CD8-positive, alpha-beta memory T cell (primary cell): ENCODE measurements around the gene MGAM2. TPM values are rescaled to one million over a fixed set of nuclear protein-coding genes. Genes with fewer than 3 reads are reported as not detected.

Source experiments
- CTCF ChIA-PET: fragments of 350-600 bp; sonication (Branson Sonifier 250); formaldehyde crosslinking; loops from one replicate; lab custom pipeline; 2021; ENCODE audit warnings: antibody characterized with exemption; lab: Charles Lee
- POLR2A ChIA-PET: fragments of 350-600 bp; sonication (Branson Sonifier 250); formaldehyde crosslinking; loops from one replicate; lab custom pipeline; 2021; ENCODE audit warnings: antibody characterized with exemption; lab: Charles Lee
- DNase-seq, 5 donors: peaks; one replicate each; pipeline versions ENCODE4 v3.0.0 to v3.0.0-alpha.2; 2020 to 2022; ENCODE audit warnings: mixed read lengths in 1 of 5
- H3K27ac ChIP-seq: one replicate; pipeline ENCODE4 v1.7.0; 2013; ENCODE audit warnings: low read depth, mild to moderate bottlenecking, low read length, moderate library complexity
- H3K27me3 ChIP-seq: 2 replicates; pipeline ENCODE4 v1.7.0; 2013; ENCODE audit warnings: low read length, mild to moderate bottlenecking; ENCODE audit not compliant: insufficient read depth, poor library complexity, severe bottlenecking
- H3K36me3 ChIP-seq: 2 replicates; pipeline ENCODE4 v1.7.0; 2013; ENCODE audit warnings: mild to moderate bottlenecking, low read length, moderate library complexity; ENCODE audit not compliant: insufficient read depth
- H3K4me1 ChIP-seq: 2 replicates; pipeline ENCODE4 v1.7.0; 2013; ENCODE audit warnings: mild to moderate bottlenecking, low read length, moderate library complexity; ENCODE audit not compliant: insufficient read depth
- H3K4me3 ChIP-seq: 2 replicates; pipeline ENCODE4 v1.7.0; 2013; ENCODE audit warnings: mild to moderate bottlenecking, low read length
- H3K9me3 ChIP-seq: 2 replicates; pipeline ENCODE4 v1.7.0; 2013; ENCODE audit warnings: mild to moderate bottlenecking, low read length
- H3K27ac Mint-ChIP-seq, 8 donors: one replicate each; pipeline ENCODE4 v1.8.0; 2020 to 2021; ENCODE audit warnings: mixed read lengths in 8 of 8, mild to moderate bottlenecking in 6 of 8, inconsistent platforms in 3 of 8, moderate library complexity in 3 of 8
- H3K27me3 Mint-ChIP-seq, 2 donors: one replicate each; pipeline ENCODE4 v1.8.0; 2020 to 2021; ENCODE audit warnings: mixed read lengths in 2 of 2, mild to moderate bottlenecking in 1 of 2, moderate library complexity in 1 of 2
- H3K36me3 Mint-ChIP-seq, 3 donors: one replicate each; pipeline ENCODE4 v1.8.0; 2020 to 2021; ENCODE audit warnings: mixed read lengths in 3 of 3, inconsistent platforms in 1 of 3, mild to moderate bottlenecking in 1 of 3
- H3K4me1 Mint-ChIP-seq, 3 donors: one replicate each; pipeline ENCODE4 v1.8.0; 2020 to 2021; ENCODE audit warnings: mixed read lengths in 3 of 3, inconsistent platforms in 1 of 3, mild to moderate bottlenecking in 1 of 3
- H3K4me3 Mint-ChIP-seq, 7 donors: one replicate each; pipeline ENCODE4 v1.8.0; 2020 to 2021; ENCODE audit warnings: mixed read lengths in 7 of 7, mild to moderate bottlenecking in 6 of 7, moderate library complexity in 4 of 7, inconsistent platforms in 2 of 7
- H3K9me3 Mint-ChIP-seq, 5 donors: one replicate each; pipeline ENCODE4 v1.8.0; 2020 to 2022; ENCODE audit warnings: mixed read lengths in 5 of 5, mild to moderate bottlenecking in 3 of 5, moderate library complexity in 2 of 5, inconsistent platforms in 1 of 5
- polyA plus RNA-seq: library from polyadenylated mRNA; unstranded; fragments of 300-500 nt; fragmentation: Illumina TruSeq; gene quantifications from one replicate; pipeline ENCODE4 v1.2.3, GENCODE V29; 2021
- total RNA-seq, 2 experiments: library from RNA; stranded (reverse); gene quantifications; one replicate each; pipeline ENCODE4 v1.2.3, GENCODE V29; 2021

The MGAM2 gene
- total and polyA plus RNA-seq, 3 experiments from 2014 or later = not detected

DNA sequence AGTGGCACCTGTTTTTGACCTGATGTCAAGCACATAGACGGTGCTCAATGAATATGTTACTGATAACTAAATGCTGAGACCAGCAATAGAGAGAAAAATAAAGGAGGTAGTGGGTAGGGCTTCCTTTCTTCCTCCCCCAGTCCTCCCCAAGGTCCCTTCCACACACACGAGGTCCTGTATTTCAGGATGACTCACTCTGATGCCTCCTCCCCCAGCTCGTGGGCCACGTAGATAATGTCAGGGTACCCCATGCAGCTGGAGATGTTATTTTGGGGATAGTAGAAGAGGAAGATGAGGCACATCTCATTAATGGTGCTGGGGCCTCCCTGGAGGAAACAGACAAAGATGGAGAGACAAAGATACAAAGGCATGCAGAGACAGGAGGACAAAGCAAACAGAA, 129.0 kb downstream of the MGAM2 start:
- H3K27me3 Mint-ChIP-seq = peaks cover 12 to 16% of the 10 kb centered on the region in 2 donors
- DNase-seq = no peak
- H3K4me3 Mint-ChIP-seq = no peak overlapping the region
- peaks cover 0 to 2% (median 0%) of the 10 kb centered on the region in 5 donors for H3K9me3 Mint-ChIP-seq
- Histone ChIP-seq H3K9me3 (no peaks in the 10 kb centered on the region), H3K27me3 (no peaks in the 10 kb centered on the region), H3K4me3 (no peak overlapping the region), H3K4me1 (no peaks in the 10 kb centered on the region), H3K36me3 (no peaks in the 10 kb centered on the region), H3K27ac (no peak overlapping the region)
- H3K4me1 Mint-ChIP-seq = no peaks in the 10 kb centered on the region
- POLR2A ChIA-PET = no interaction called here
- H3K27ac Mint-ChIP-seq = no peak overlapping the region
- CTCF ChIA-PET = interaction anchor here (1.2 kb wide), 1 partner anchor 9 kb away, joined by 3 read pairs; no protein-coding TSS in a partner anchor
- H3K36me3 Mint-ChIP-seq = no peaks in the 10 kb centered on the region

- H3K4me3 Mint-ChIP-seq = no peak overlapping the region
Measured at GRCh38 chr7:142243823-142244222, 132.3 kb downstream of the MGAM2 start.

GRCh38 chr7:142248166-142249160, 136.9 kb downstream of the MGAM2 start:
- Mint-ChIP-seq H3K9me3 (no peaks in the 10 kb centered on the region), H3K4me3 (no peak overlapping the region), H3K27ac (no peak overlapping the region), H3K4me1 (no peaks in the 10 kb centered on the region), H3K27me3 (peaks cover 0 to 10% of the 10 kb centered on the region in 2 donors), H3K36me3 (no peaks in the 10 kb centered on the region)
- H3K27ac ChIP-seq = no peak overlapping the region
- ChIA-PET CTCF (no interaction called here), POLR2A (no interaction called here)
- no peaks in the 10 kb centered on the region for H3K27me3 ChIP-seq
- H3K4me3 ChIP-seq = no peak overlapping the region
- no peak for DNase-seq
- no peaks in the 10 kb centered on the region for H3K4me1 ChIP-seq
- H3K9me3 ChIP-seq = no peaks in the 10 kb centered on the region
- no peaks in the 10 kb centered on the region for H3K36me3 ChIP-seq

More at GRCh38 chr7:142243823-142244222, 132.3 kb downstream of the MGAM2 start:
- Histone ChIP-seq H3K9me3 (no peaks in the 10 kb centered on the region), H3K36me3 (no peaks in the 10 kb centered on the region), H3K4me1 (no peaks in the 10 kb centered on the region), H3K27me3 (no peaks in the 10 kb centered on the region), H3K27ac (no peak overlapping the region), H3K4me3 (no peak overlapping the region)
- Mint-ChIP-seq H3K9me3 (peaks cover 0 to 2% (median 0%) of the 10 kb centered on the region in 5 donors), H3K27ac (no peak overlapping the region), H3K36me3 (no peaks in the 10 kb centered on the region), H3K27me3 (peaks cover 9 to 19% of the 10 kb centered on the region in 2 donors), H3K4me1 (no peaks in the 10 kb centered on the region)
- DNase-seq = no peak
- POLR2A ChIA-PET = no interaction called here
- CTCF ChIA-PET = no interaction called here

- H3K9me3 ChIP-seq = no peaks in the 10 kb centered on the region
- no peaks in the 10 kb centered on the region for H3K36me3 Mint-ChIP-seq
- no peak overlapping the region for H3K4me3 ChIP-seq
- H3K4me3 Mint-ChIP-seq = no peak overlapping the region
- no peak overlapping the region for H3K27ac ChIP-seq
- no peak for DNase-seq
- H3K27me3 ChIP-seq = no peaks in the 10 kb centered on the region
- H3K4me1 ChIP-seq = no peaks in the 10 kb centered on the region
- H3K27ac Mint-ChIP-seq = no peak overlapping the region
- H3K4me1 Mint-ChIP-seq = no peaks in the 10 kb centered on the region
- H3K27me3 Mint-ChIP-seq = peaks cover 0 to 6% of the 10 kb centered on the region in 2 donors
- POLR2A ChIA-PET = no interaction called here
- no peaks in the 10 kb centered on the region for H3K9me3 Mint-ChIP-seq
- CTCF ChIA-PET = no interaction called here
- no peaks in the 10 kb centered on the region for H3K36me3 ChIP-seq
Measured at GRCh38 chr7:142249918-142250317, 138.4 kb downstream of the MGAM2 start.

DNA sequence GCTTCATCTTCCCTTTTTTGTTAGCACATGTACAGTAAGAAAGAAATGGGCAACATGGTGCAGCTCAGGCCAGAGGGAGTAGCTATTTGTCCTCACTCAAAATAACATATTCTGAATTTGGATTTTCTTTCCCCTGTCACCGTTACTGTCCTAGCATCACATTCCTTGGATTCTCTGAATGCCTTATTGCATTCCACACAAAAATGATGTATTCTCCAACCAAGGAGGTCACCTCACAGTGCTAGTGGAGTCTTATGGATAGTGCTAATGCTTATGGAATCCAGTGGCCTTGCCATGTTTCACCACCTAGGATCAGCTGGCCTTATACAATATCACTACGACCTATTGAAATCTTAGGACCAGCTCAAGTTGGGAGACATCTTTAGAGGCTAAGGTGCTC, 139.2 kb downstream of the MGAM2 start:
- no peak overlapping the region for H3K27ac ChIP-seq
- CTCF ChIA-PET = no interaction called here
- H3K4me1 ChIP-seq = no peaks in the 10 kb centered on the region
- Mint-ChIP-seq H3K4me1 (no peaks in the 10 kb centered on the region), H3K27me3 (peaks cover 0 to 6% of the 10 kb centered on the region in 2 donors), H3K36me3 (no peaks in the 10 kb centered on the region), H3K9me3 (no peaks in the 10 kb centered on the region), H3K27ac (no peak overlapping the region), H3K4me3 (no peak overlapping the region)
- no peaks in the 10 kb centered on the region for H3K27me3 ChIP-seq
- no peak for DNase-seq
- POLR2A ChIA-PET = no interaction called here
- no peaks in the 10 kb centered on the region for H3K9me3 ChIP-seq
- no peak overlapping the region for H3K4me3 ChIP-seq
- H3K36me3 ChIP-seq = no peaks in the 10 kb centered on the region

GRCh38 chr7:142257958-142258357, 146.4 kb downstream of the MGAM2 start, which contains the start of gene PRSS58:
TSS of gene PRSS58 (minus strand) at chr7:142258058. CDS start at chr7:142257707, 351 bp downstream.
- H3K27ac Mint-ChIP-seq = no peak within 1 kb of the TSS
- H3K4me3 Mint-ChIP-seq = no peak within 1 kb of the TSS
- DNase-seq = no peak
- Histone ChIP-seq H3K36me3 (no peaks in the 10 kb centered on the region), H3K27ac (no peak within 1 kb of the TSS), H3K4me1 (no peaks in the 10 kb centered on the region), H3K4me3 (no peak within 1 kb of the TSS), H3K9me3 (no peaks in the 10 kb centered on the region), H3K27me3 (no peaks in the 10 kb centered on the region)
- CTCF ChIA-PET = no interaction called here
- H3K4me1 Mint-ChIP-seq = no peaks in the 10 kb centered on the region
- H3K9me3 Mint-ChIP-seq = peaks cover 0 to 7% (median 0%) of the 10 kb centered on the region in 5 donors
- POLR2A ChIA-PET = no interaction called here
- peaks cover 0 to 2% (median 0%) of the 10 kb centered on the region in 3 donors for H3K36me3 Mint-ChIP-seq
- peaks cover 3 to 6% of the 10 kb centered on the region in 2 donors for H3K27me3 Mint-ChIP-seq

- Histone ChIP-seq H3K36me3 (no peaks in the 10 kb centered on the region), H3K27ac (no peak overlapping the region), H3K9me3 (no peaks in the 10 kb centered on the region), H3K4me3 (no peak overlapping the region), H3K4me1 (no peaks in the 10 kb centered on the region), H3K27me3 (no peaks in the 10 kb centered on the region)
- H3K4me1 Mint-ChIP-seq = no peaks in the 10 kb centered on the region
- POLR2A ChIA-PET = no interaction called here
- H3K9me3 Mint-ChIP-seq = peaks cover 0 to 7% (median 1%) of the 10 kb centered on the region in 5 donors
- H3K4me3 Mint-ChIP-seq = no peak overlapping the region
- CTCF ChIA-PET = no interaction called here
- no peak for DNase-seq
- no peak overlapping the region for H3K27ac Mint-ChIP-seq
- peaks cover 4 to 34% of the 10 kb centered on the region in 2 donors for H3K27me3 Mint-ChIP-seq
- H3K36me3 Mint-ChIP-seq = peaks cover 0 to 2% (median 0%) of the 10 kb centered on the region in 3 donors
Measured at GRCh38 chr7:142263598-142264380, 152.3 kb downstream of the MGAM2 start.
